ENCODE measurements around the gene CDH4. TPM values are rescaled to one million over a fixed set of nuclear protein-coding genes. Genes with fewer than 3 reads are reported as not detected.

Gene CDH4
- total and polyA plus RNA-seq, 2 of the 4 experiments (the other 2 are of a cell fraction) = 1.6 to 3.5 TPM

DNA sequence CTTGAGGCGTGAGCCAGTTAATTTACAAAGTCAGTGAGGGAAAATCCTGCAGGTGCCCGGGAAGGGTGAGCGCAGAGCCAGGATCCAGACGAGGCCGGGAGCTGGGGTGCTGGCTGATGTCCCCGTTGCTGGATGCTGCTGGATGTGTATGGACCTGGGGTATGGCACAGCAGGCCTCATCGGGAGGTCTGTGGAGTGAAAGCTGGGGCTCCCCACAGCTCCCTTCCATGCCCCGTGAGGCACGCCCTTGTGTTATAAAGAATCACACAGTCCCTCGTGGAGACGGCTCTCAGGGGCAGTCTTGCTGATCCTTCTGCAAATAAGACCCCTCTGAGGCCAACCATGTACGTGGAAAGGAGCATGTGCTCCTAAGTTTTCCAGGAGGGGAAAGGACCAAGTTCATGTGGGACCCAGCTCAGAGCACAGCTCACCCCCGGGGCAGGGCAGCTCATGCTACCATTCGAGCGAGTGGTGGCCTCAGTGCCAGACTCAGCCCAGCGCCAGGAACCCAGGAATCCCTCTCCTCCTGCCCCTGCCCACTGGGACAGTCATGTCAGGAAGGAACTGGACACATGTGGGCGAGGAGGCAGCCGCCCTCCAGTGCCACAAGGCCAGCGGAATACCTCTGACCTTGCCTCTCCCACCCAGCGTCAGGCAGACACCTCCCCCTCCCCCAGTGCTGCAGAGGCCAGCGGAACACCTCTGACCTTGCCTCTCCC is 97.5 kb downstream of the CDH4 start:
- Histone ChIP-seq H4K8ac (ENCODE audit: low read depth in 2 of 2, low read length in 2 of 2) (no peak overlapping the region), H2BK20ac (ENCODE audit: low read depth, low read length) (no peak overlapping the region), H2BK5ac (ENCODE audit: low read depth, low read length, poor library complexity, severe bottlenecking) (no peak overlapping the region), H3K4me1 (ENCODE audit: control insufficient read depth, insufficient read depth, low read length) (peaks cover 4% of the 10 kb centered on the region), H3K14ac (replicated peaks; ENCODE audit: low read depth, low read length) (no peak overlapping the region), H2AFZ (replicated peaks; ENCODE audit: low read length, poor library complexity) (no peak overlapping the region), H2AK5ac (ENCODE audit: low read depth, low read length) (no peak overlapping the region), H3K9ac (ENCODE audit: low read depth, low read length) (no peak overlapping the region), H3K56ac (ENCODE audit: extremely low read depth, insufficient read depth, low read length) (no peak overlapping the region), H3K79me1 (ENCODE audit: low read depth in 1 of 2, low read length in 2 of 2) (no peaks in the 10 kb centered on the region), H3K23ac (ENCODE audit: low read depth, low read length) (no peak overlapping the region), H4K5ac (ENCODE audit: low read depth, low read length) (no peak overlapping the region), H3K4ac (ENCODE audit: low read depth, low read length) (no peak overlapping the region), H3K18ac (ENCODE audit: low read depth, low read length) (no peak overlapping the region), H2AK9ac (replicated peaks; ENCODE audit: low read depth, low read length, poor library complexity) (no peak overlapping the region), H3K27ac (ENCODE audit: insufficient read depth, low read length) (no peak overlapping the region), H3K9me1 (ENCODE audit: insufficient read depth, low read length) (no peaks in the 10 kb centered on the region), H3K4me3 (ENCODE audit: insufficient read depth, low read depth, low read length) (no peak overlapping the region), H3K9me3 (ENCODE audit: control insufficient read depth, insufficient read depth, low read length) (no peaks in the 10 kb centered on the region; the same call in 1 of the 2 replicates), H4K91ac (ENCODE audit: insufficient read depth, low read depth, low read length) (no peak overlapping the region), H2BK120ac (ENCODE audit: low read depth, low read length) (no peak overlapping the region), H4K20me1 (ENCODE audit: insufficient read depth, low read length) (no peaks in the 10 kb centered on the region; the same call in 1 of the 2 replicates), H3K27me3 (ENCODE audit: control insufficient read depth, insufficient read depth, low read length) (no peaks in the 10 kb centered on the region), H3K4me2 (ENCODE audit: low read depth, low read length) (no peak overlapping the region), H3K36me3 (ENCODE audit: control insufficient read depth, insufficient read depth, low read length) (no peaks in the 10 kb centered on the region), H2BK15ac (ENCODE audit: low read depth, low read length) (no peak overlapping the region)
- in situ Hi-C loops (cut with MboI; ENCODE audit: low sequenced_read_pairs) = no loop called here
- WGBS, 2 experiments (ENCODE audit: extremely low coverage in 2 of 2, insufficient read length in 1 of 2) = 89% methylated on average over 9 of the region's 21 CpGs; no CpG with 5 or more reads in 1 of the 2 experiments
- DNase-seq = no peak
- TF ChIP-seq, protein P1, sequence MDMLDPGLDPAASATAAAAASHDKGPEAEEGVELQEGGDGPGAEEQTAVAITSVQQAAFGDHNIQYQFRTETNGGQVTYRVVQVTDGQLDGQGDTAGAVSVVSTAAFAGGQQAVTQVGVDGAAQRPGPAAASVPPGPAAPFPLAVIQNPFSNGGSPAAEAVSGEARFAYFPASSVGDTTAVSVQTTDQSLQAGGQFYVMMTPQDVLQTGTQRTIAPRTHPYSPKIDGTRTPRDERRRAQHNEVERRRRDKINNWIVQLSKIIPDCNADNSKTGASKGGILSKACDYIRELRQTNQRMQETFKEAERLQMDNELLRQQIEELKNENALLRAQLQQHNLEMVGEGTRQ (IDR thresholded peaks at IDR 0.05; ENCODE audit: low read depth, low read length) = no peak
- TF ChIP-seq POLR2A (IDR thresholded peaks at IDR 0.05; ENCODE audit: low read depth, low read length) (no peak), RCOR1 (IDR thresholded peaks at IDR 0.05; ENCODE audit: insufficient replicate concordance, low read length) (no peak), CEBPB (IDR thresholded peaks at IDR 0.05; ENCODE audit: low read depth, low read length) (no peak), MAZ (IDR thresholded peaks at IDR 0.05; ENCODE audit: borderline replicate concordance, low read depth, low read length) (no peak), CHD1 (IDR thresholded peaks at IDR 0.05; ENCODE audit: low read depth, low read length) (no peak), NFE2L2 (IDR thresholded peaks at IDR 0.05; ENCODE audit: low read depth, low read length) (no peak), RFX5 (IDR thresholded peaks at IDR 0.05; ENCODE audit: low read depth, low read length) (no peak), MXI1 (IDR thresholded peaks at IDR 0.05; ENCODE audit: borderline replicate concordance, low read depth, low read length) (no peak), RAD21 (IDR thresholded peaks at IDR 0.05; ENCODE audit: low read length) (no peak), SMC3 (IDR thresholded peaks at IDR 0.05; ENCODE audit: low read depth, low read length) (no peak), MAFK (IDR thresholded peaks at IDR 0.05; ENCODE audit: low read depth, low read length) (no peak)
- TF ChIP-seq, protein P2, sequence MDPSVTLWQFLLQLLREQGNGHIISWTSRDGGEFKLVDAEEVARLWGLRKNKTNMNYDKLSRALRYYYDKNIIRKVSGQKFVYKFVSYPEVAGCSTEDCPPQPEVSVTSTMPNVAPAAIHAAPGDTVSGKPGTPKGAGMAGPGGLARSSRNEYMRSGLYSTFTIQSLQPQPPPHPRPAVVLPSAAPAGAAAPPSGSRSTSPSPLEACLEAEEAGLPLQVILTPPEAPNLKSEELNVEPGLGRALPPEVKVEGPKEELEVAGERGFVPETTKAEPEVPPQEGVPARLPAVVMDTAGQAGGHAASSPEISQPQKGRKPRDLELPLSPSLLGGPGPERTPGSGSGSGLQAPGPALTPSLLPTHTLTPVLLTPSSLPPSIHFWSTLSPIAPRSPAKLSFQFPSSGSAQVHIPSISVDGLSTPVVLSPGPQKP (IDR thresholded peaks at IDR 0.05; ENCODE audit: borderline replicate concordance, low read depth, low read length) = no peak
- BruUV-seq (replicated peaks) = no TSS peak
- intact Hi-C loops (cut with micrococcal nuclease) = no loop called here
- CTCF ChIA-PET = no interaction called here
- POLR2A ChIA-PET (ENCODE audit: unreplicated experiment) = no interaction called here
- ATAC-seq (ENCODE audit: low read depth) = no peak
- dilution Hi-C loops (cut with HindIII; ENCODE audit: low sequenced_read_pairs, unreplicated experiment) = no loop called here

Data from IMR-90 (cell line).